Measurements from ENCODE around the gene CD6. TPM values are rescaled to one million over a fixed set of nuclear protein-coding genes. Genes with fewer than 3 reads are reported as not detected.

The CD6 gene
- total and polyA plus RNA-seq, 2 donors (not counting 3 experiments of a cell fraction or from before 2014, with no cell fraction given) = not detected

- H3K27ac ChIP-seq (ENCODE audit: insufficient read depth, low read depth, low read length) = no peak overlapping the region
- no peak overlapping the region for H3K9ac ChIP-seq (replicated peaks; ENCODE audit: extremely low read depth, insufficient read depth, low read length)
- H3K4me2 ChIP-seq (ENCODE audit: insufficient read depth, low read length) = no peak overlapping the region
- TF ChIP-seq EZH2 (IDR thresholded peaks at IDR 0.05; ENCODE audit: borderline replicate concordance, low read depth, low read length, severe bottlenecking) = peak; percentile 23
- no peak for TF ChIP-seq MAX (IDR thresholded peaks at IDR 0.05; ENCODE audit: insufficient read depth, insufficient read length)
- no peaks in the 10 kb centered on the region for H4K20me1 ChIP-seq (replicated peaks; ENCODE audit: control insufficient read depth, extremely low read depth, insufficient read depth, low read length)
- FAIRE-seq = no peak
- dilution Hi-C loops (cut with MboI; ENCODE audit: extremely low pct_ligation_motif_present, low sequenced_read_pairs) (no loop called here), intact Hi-C loops (cut with micrococcal nuclease) (no loop called here)
- ChIA-PET CTCF (no interaction called here), POLR2A (no interaction called here)
- peaks cover 35 to 38% of the 10 kb centered on the region in 2 experiments for H3K27me3 ChIP-seq (ENCODE audit: control insufficient read depth in 2 of 2, insufficient read depth in 2 of 2, low read length in 2 of 2)
- no peaks in the 10 kb centered on the region for H3K79me2 ChIP-seq (ENCODE audit: control insufficient read depth, insufficient read depth, low read length)
- H3K4me3 ChIP-seq (replicated peaks in 1 of 3; ENCODE audit: insufficient read depth in 1 of 3, low read depth in 1 of 3, low read length in 3 of 3) = no peak overlapping the region
- DNase-seq (ENCODE audit: low read depth, low spot score) = no peak
- H3K4me1 ChIP-seq (ENCODE audit: control insufficient read depth, extremely low read depth, insufficient read depth, low read length) = no peaks in the 10 kb centered on the region
- H2AFZ ChIP-seq (ENCODE audit: low read depth, low read length) = no peak overlapping the region
- H3K36me3 ChIP-seq (ENCODE audit: control insufficient read depth in 2 of 2, extremely low read depth in 1 of 2, insufficient read depth in 2 of 2, low read length in 2 of 2) = no peaks in the 10 kb centered on the region
- BruUV-seq (replicated peaks) = no TSS peak
- H3K9me3 ChIP-seq (replicated peaks; ENCODE audit: control insufficient read depth, insufficient read depth, low read length) = no peaks in the 10 kb centered on the region
- H3K9me1 ChIP-seq (replicated peaks; ENCODE audit: control insufficient read depth, extremely low read depth, insufficient read depth, low read length) = no peaks in the 10 kb centered on the region
Observed at GRCh38 chr11:61010466-61011228, 39.2 kb downstream of the CD6 start.

- Histone ChIP-seq H3K36me3 (ENCODE audit: control insufficient read depth in 2 of 2, extremely low read depth in 1 of 2, insufficient read depth in 2 of 2, low read length in 2 of 2) (no peaks in the 10 kb centered on the region), H2AFZ (ENCODE audit: low read depth, low read length) (no peak overlapping the region), H3K27ac (ENCODE audit: insufficient read depth, low read depth, low read length) (no peak overlapping the region), H4K20me1 (replicated peaks; ENCODE audit: control insufficient read depth, extremely low read depth, insufficient read depth, low read length) (no peaks in the 10 kb centered on the region), H3K4me3 (replicated peaks in 1 of 3; ENCODE audit: insufficient read depth in 1 of 3, low read depth in 1 of 3, low read length in 3 of 3) (no peak overlapping the region), H3K9me1 (replicated peaks; ENCODE audit: control insufficient read depth, extremely low read depth, insufficient read depth, low read length) (no peaks in the 10 kb centered on the region), H3K9me3 (replicated peaks; ENCODE audit: control insufficient read depth, insufficient read depth, low read length) (no peaks in the 10 kb centered on the region), H3K4me1 (ENCODE audit: control insufficient read depth, extremely low read depth, insufficient read depth, low read length) (no peaks in the 10 kb centered on the region), H3K9ac (replicated peaks; ENCODE audit: extremely low read depth, insufficient read depth, low read length) (no peak overlapping the region), H3K27me3 (ENCODE audit: control insufficient read depth in 2 of 2, insufficient read depth in 2 of 2, low read length in 2 of 2) (peaks cover 31 to 35% of the 10 kb centered on the region in 2 experiments), H3K4me2 (ENCODE audit: insufficient read depth, low read length) (no peak overlapping the region), H3K79me2 (ENCODE audit: control insufficient read depth, insufficient read depth, low read length) (no peaks in the 10 kb centered on the region)
- ChIA-PET CTCF (no interaction called here), POLR2A (no interaction called here)
- FAIRE-seq (no peak), DNase-seq (ENCODE audit: low read depth, low spot score) (no peak)
- BruUV-seq (replicated peaks) = no TSS peak
- intact Hi-C loops (cut with micrococcal nuclease) (no loop called here), dilution Hi-C loops (cut with MboI; ENCODE audit: extremely low pct_ligation_motif_present, low sequenced_read_pairs) (no loop called here)
- TF ChIP-seq CTCF (IDR thresholded peaks at IDR 0.05; ENCODE audit: extremely low read depth in 1 of 2, insufficient read depth in 1 of 2, low read depth in 1 of 2, low read length in 2 of 2) (no peak), MAX (IDR thresholded peaks at IDR 0.05; ENCODE audit: insufficient read depth, insufficient read length) (no peak), FOS (IDR thresholded peaks at IDR 0.05; ENCODE audit: borderline replicate concordance, insufficient read depth, low read length) (no peak), GATA2 (IDR thresholded peaks at IDR 0.05; ENCODE audit: insufficient read depth, insufficient read length, low read depth, low read length) (no peak), EZH2 (IDR thresholded peaks at IDR 0.05; ENCODE audit: borderline replicate concordance, low read depth, low read length, severe bottlenecking) (no peak), JUN (IDR thresholded peaks at IDR 0.05; ENCODE audit: borderline replicate concordance, insufficient read depth, insufficient read length, low read depth) (no peak), POLR2A (IDR thresholded peaks at IDR 0.05; ENCODE audit: low read depth, low read length) (no peak), POLR2AphosphoS5 (IDR thresholded peaks at IDR 0.05; ENCODE audit: insufficient read depth, low read depth, low read length) (no peak), MYC (IDR thresholded peaks at IDR 0.05; ENCODE audit: low read depth, low read length) (no peak)
Observed at GRCh38 chr11:61011229-61011870, 39.9 kb downstream of the CD6 start.
